ENCODE results near the gene RNF10. TPM values are rescaled to one million over a fixed set of nuclear protein-coding genes. Genes with fewer than 3 reads are reported as not detected.
"Not testable (repeated sequence)": the region's sequence is repeated elsewhere in the genome, so short reads cannot be mapped to it uniquely, and the experiment has no call there.

The RNF10 gene
- polyA plus RNA-seq, 1 experiment, result 98.8 TPM

DNA sequence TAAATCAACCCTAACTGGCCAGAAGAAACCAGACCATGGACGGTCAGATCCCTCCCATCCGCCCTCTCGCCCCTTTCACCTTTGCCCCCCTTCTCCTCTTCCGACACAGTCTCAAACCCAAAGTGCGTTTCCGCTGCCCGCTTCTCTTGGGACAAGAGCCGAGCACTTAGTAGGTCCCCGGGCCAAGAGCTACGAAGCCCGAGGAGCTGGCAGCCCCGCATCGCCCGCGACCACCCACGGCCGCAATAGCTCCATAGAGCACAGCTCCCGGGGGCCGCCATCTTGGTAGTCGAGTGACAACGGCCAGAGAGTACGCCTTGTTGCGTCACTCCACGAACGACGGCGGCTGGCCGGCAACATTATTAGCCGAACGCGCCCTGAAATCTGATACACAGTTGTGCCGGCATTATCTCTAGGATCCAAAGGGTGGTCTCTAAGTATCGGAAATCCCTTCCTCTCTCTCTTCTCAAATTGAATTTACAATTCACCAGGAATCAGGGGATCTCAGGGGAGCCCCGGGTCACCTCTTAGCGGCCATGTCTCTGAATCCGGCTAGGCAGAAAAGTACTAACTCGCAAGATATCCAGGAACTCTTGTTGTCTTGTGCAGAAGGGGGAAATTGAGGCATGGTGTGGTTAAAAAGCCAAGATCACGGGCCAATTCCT, 5.2 kb upstream of the RNF10 start, which contains the start of gene COQ5:
Gene COQ5, minus strand, starts transcription at position 298 of the 665 bp plus-strand sequence. Its CDS starts 17 bp downstream, at position 281.
- ChIA-PET POLR2A (interaction anchor here (0.6 to 0.9 kb wide), 2 partner anchors 9 to 61 kb away, joined by 3 to 7 read pairs; no protein-coding TSS in a partner anchor), CTCF (interaction anchor here (1.2 kb wide), 1 partner anchor 54 kb away, joined by 5 read pairs; no protein-coding TSS in a partner anchor)
- Histone ChIP-seq H3K4me3 (ENCODE audit: low read depth, low read length) (peak within 1 kb of the TSS; percentile 62), H3K27me3 (ENCODE audit: control insufficient read depth, insufficient read depth, low read length) (no peaks in the 10 kb centered on the region), H3K36me3 (ENCODE audit: control insufficient read depth, insufficient read depth, low read length) (no peaks in the 10 kb centered on the region)
- TF ChIP-seq, protein P1, sequence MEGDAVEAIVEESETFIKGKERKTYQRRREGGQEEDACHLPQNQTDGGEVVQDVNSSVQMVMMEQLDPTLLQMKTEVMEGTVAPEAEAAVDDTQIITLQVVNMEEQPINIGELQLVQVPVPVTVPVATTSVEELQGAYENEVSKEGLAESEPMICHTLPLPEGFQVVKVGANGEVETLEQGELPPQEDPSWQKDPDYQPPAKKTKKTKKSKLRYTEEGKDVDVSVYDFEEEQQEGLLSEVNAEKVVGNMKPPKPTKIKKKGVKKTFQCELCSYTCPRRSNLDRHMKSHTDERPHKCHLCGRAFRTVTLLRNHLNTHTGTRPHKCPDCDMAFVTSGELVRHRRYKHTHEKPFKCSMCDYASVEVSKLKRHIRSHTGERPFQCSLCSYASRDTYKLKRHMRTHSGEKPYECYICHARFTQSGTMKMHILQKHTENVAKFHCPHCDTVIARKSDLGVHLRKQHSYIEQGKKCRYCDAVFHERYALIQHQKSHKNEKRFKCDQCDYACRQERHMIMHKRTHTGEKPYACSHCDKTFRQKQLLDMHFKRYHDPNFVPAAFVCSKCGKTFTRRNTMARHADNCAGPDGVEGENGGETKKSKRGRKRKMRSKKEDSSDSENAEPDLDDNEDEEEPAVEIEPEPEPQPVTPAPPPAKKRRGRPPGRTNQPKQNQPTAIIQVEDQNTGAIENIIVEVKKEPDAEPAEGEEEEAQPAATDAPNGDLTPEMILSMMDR (IDR thresholded peaks at IDR 0.05; ENCODE audit: insufficient read depth, low read depth, low read length), result no peak
- DNase-seq (ENCODE audit: low read depth), result no peak

DNA sequence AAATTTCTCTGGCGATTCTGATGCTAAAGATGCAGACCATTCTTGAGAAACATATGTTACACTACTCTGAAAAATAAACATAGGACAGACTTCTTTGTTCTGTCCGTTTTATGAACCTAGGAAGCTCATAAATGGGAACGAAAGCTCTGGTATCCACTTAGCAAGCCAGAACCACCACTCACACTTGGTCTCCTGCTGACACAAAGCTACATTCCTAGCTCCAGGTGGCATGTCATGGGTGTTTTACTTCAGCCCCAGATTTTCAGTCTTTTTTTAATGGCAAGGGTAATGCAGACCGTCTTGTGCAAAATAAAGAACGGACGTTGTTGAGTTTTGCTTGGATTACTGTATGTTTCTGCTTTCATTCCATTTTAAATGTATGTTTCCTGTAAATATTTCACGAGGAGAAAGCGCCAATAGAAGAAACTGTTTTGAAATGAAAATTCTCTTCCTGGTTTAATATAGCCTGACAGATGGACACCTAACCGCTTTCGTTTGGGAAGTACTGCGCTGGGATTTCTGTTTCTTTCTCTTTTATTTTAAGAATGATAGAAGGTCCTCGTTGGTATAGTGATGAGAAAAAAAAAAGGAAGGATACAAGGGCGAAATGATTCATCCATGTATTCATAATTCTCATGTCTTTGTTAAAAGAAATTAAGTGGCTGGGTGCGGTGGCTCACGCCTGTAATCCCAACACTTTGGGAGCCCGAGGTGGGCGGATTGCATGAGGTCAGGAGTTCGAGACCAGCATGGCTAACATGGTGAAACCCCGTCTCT, 4.3 kb upstream of the RNF10 start:
- TF ChIP-seq, protein P1 (IDR thresholded peaks at IDR 0.05; ENCODE audit: insufficient read depth, low read depth, low read length), result peak; percentile 33; the same call in 1 of the 2 replicates
- Histone ChIP-seq H3K4me3 (ENCODE audit: low read depth, low read length) (peak overlapping the region; percentile 62), H3K36me3 (ENCODE audit: control insufficient read depth, insufficient read depth, low read length) (no peaks in the 10 kb centered on the region), H3K27me3 (ENCODE audit: control insufficient read depth, insufficient read depth, low read length) (no peaks in the 10 kb centered on the region)
- ChIA-PET CTCF (no interaction called here), POLR2A (interaction anchor here (0.6 to 0.9 kb wide), 2 partner anchors 8 to 62 kb away, joined by 3 to 7 read pairs; no protein-coding TSS in a partner anchor)
- no peak for DNase-seq (ENCODE audit: low read depth)

DNA sequence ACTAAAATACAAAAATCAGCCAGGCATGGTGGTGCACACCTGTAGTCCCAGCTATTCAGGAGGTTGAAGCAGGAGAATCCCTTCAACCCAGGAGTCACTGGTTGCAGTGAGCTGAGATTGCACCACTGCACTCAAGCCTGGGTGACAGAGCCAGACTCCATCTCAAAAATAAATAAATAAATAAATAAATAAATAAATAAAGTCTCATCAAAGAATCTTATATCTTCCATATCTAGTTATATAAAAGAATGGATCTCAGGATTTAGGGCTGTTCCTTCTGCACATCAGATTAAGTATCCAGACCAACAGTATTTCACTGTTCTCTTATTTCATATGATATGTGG, 3.8 kb upstream of the RNF10 start:
- DNase-seq (ENCODE audit: low read depth); POLR2A ChIA-PET; CTCF ChIA-PET: not testable (repeated sequence)

DNA sequence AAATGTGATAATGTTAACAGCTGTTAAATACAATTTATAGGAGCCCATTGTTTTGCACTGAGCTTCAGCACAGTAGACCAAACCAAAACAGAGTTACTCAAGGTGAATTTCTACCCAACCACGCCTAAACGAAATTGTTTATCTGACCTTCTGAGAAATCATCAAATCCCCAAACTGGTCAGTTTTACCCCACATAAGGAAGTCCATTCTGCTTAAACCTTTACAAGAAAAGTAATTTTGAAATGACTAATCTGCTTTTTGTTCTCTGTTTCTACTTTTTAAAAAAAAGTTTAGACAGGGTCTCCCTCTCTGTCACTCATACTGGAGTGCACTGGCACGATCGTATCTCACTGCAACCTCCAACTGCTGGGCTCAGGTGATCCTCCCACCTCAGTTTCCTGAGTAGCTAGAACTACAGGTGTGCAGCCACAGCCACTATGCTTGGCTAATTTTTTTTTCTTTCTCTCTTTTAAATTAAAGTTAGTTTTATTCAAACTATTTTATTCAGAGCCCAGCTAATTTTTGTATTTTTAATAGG, 1.4 kb upstream of the RNF10 start:
- DNase-seq (ENCODE audit: low read depth), result no peak
- TF ChIP-seq, protein P1 (IDR thresholded peaks at IDR 0.05; ENCODE audit: insufficient read depth, low read depth, low read length), result no peak
- POLR2A ChIA-PET, result no interaction called here
- Histone ChIP-seq H3K4me3 (ENCODE audit: low read depth, low read length) (no peak overlapping the region), H3K36me3 (ENCODE audit: control insufficient read depth, insufficient read depth, low read length) (peaks cover 2% of the 10 kb centered on the region; the same call in 1 of the 2 replicates), H3K27me3 (ENCODE audit: control insufficient read depth, insufficient read depth, low read length) (no peaks in the 10 kb centered on the region)
- CTCF ChIA-PET, result no interaction called here

More for the DNA sequence above, 3.8 kb upstream of the RNF10 start:
- not testable (repeated sequence) for H3K36me3 ChIP-seq (ENCODE audit: control insufficient read depth, insufficient read depth, low read length); H3K27me3 ChIP-seq (ENCODE audit: control insufficient read depth, insufficient read depth, low read length)
- peak overlapping the region; percentile 62 for H3K4me3 ChIP-seq (ENCODE audit: low read depth, low read length)

DNA sequence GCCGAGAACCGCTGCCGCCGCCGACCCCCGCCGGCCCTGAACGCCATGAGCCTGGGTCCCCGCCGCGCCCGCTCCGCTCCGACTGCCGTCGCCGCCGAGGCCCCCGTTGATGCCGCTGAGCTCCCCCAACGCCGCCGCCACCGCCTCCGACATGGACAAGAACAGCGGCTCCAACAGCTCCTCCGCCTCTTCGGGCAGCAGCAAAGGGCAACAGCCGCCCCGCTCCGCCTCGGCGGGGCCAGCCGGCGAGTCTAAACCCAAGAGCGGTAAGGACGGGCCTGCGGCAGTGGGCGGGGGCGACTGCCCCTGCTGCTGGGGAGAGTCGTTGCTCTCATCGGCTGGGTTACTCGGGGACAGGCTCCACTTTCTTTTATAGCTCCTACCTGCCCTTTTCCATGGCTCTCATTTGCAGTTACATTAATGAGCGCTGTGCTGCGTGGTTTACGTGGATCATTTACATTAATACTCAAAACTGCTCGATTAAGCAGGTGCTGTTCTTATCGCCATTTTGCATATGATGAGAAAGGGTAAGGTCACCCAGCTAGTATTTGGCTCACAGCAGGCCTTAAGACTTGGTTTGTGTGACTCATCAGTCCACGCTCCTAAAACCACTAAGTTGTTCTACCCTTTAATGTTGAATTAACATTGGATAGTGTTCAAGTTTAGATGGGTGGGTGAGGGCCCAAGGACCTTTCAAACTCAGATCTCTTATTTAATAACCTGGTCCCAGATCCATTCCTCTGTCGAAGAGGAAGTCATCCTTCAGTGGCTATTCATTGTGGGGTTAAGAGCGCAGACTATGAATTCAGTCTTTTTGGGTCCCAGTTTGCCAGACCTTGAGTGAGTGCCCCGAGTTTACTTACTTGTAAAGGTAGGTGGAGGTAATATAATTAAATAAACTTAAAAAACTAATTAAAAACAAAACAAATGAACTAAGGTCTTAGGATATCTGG, 823 bp downstream of the RNF10 start:
- H3K27me3 ChIP-seq (ENCODE audit: control insufficient read depth, insufficient read depth, low read length), result no peaks in the 10 kb centered on the region
- H3K4me3 ChIP-seq (ENCODE audit: low read depth, low read length), result peak overlapping the region; percentile 82
- DNase-seq (ENCODE audit: low read depth), result no peak
- TF ChIP-seq, protein P1 (IDR thresholded peaks at IDR 0.05; ENCODE audit: insufficient read depth, low read depth, low read length), result no peak
- ChIA-PET POLR2A (no interaction called here), CTCF (no interaction called here)
- peaks cover 2% of the 10 kb centered on the region; the same call in 1 of the 2 replicates for H3K36me3 ChIP-seq (ENCODE audit: control insufficient read depth, insufficient read depth, low read length)
